ENCODE measurements around the gene FNDC5.

The FNDC5 gene

GRCh38 chr1:32883338-32884031, 12.8 kb upstream of the FNDC5 start:
- Histone ChIP-seq H3K4me3 (ENCODE audit: low read depth, low read length) (no peak overlapping the region), H3K27me3 (peaks cover 9% of the 10 kb centered on the region), H3K9me3 (no peaks in the 10 kb centered on the region), H3K4me1 (no peaks in the 10 kb centered on the region), H3K36me3 (no peaks in the 10 kb centered on the region)
- TF ChIP-seq CTCF (IDR thresholded peaks at IDR 0.05; ENCODE audit: low read depth, low read length): no peak
- no peak for DNase-seq

- no peaks in the 10 kb centered on the region for H3K4me1 ChIP-seq
- peak; percentile 47 for DNase-seq
- no peak for TF ChIP-seq CTCF (IDR thresholded peaks at IDR 0.05; ENCODE audit: low read depth, low read length)
- no peaks in the 10 kb centered on the region for H3K36me3 ChIP-seq
- H3K27me3 ChIP-seq: peaks cover 7% of the 10 kb centered on the region
- H3K9me3 ChIP-seq: no peaks in the 10 kb centered on the region
- H3K4me3 ChIP-seq (ENCODE audit: low read depth, low read length): no peak overlapping the region
Measured at GRCh38 chr1:32881871-32882850, 11.4 kb upstream of the FNDC5 start.

- Histone ChIP-seq H3K4me1 (no peaks in the 10 kb centered on the region), H3K27me3 (no peaks in the 10 kb centered on the region), H3K36me3 (no peaks in the 10 kb centered on the region), H3K4me3 (ENCODE audit: low read depth, low read length) (no peak overlapping the region), H3K9me3 (no peaks in the 10 kb centered on the region)
- no peak for TF ChIP-seq CTCF (IDR thresholded peaks at IDR 0.05; ENCODE audit: low read depth, low read length)
- DNase-seq: no peak
Measured at GRCh38 chr1:32881291-32881690, 10.6 kb upstream of the FNDC5 start.

GRCh38 chr1:32878637-32879041, 7.9 kb upstream of the FNDC5 start:
- no peaks in the 10 kb centered on the region for H3K4me1 ChIP-seq
- no peaks in the 10 kb centered on the region for H3K36me3 ChIP-seq
- no peak overlapping the region for H3K4me3 ChIP-seq (ENCODE audit: low read depth, low read length)
- no peak for DNase-seq
- H3K9me3 ChIP-seq: no peaks in the 10 kb centered on the region
- no peak for TF ChIP-seq CTCF (IDR thresholded peaks at IDR 0.05; ENCODE audit: low read depth, low read length)
- no peaks in the 10 kb centered on the region for H3K27me3 ChIP-seq

- no peak for DNase-seq
- no peaks in the 10 kb centered on the region for H3K4me1 ChIP-seq
- H3K4me3 ChIP-seq (ENCODE audit: low read depth, low read length): no peak overlapping the region
- no peaks in the 10 kb centered on the region for H3K9me3 ChIP-seq
- no peaks in the 10 kb centered on the region for H3K36me3 ChIP-seq
- TF ChIP-seq CTCF (IDR thresholded peaks at IDR 0.05; ENCODE audit: low read depth, low read length): no peak
- H3K27me3 ChIP-seq: no peaks in the 10 kb centered on the region
Measured at GRCh38 chr1:32878183-32878582, 7.5 kb upstream of the FNDC5 start.
